Activated naive CD8-positive, alpha-beta T cell treated with anti-CD3 and anti-CD28 coated beads, Interleukin-2, amount 10 ng/mL, durations not matched to agents 7 days and 5 days (primary cell): ENCODE measurements around the gene PCCA. TPM values are rescaled to one million over a fixed set of nuclear protein-coding genes. Genes with fewer than 3 reads are reported as not detected.

Source experiments
- ATAC-seq: fragments of 150-1000 bp; cut with Tn5 transposase; one replicate; pipeline ENCODE4 v1.10.0; 2021; ENCODE audit warnings: low read depth, moderate library complexity
- POLR2A ChIA-PET: fragments of 350-600 bp; sonication (Branson Sonifier 250); formaldehyde crosslinking; loops from one replicate; lab custom pipeline; 2021; ENCODE audit warnings: antibody characterized with exemption; lab: Charles Lee
- DNase-seq: peaks from one replicate; pipeline ENCODE4 v3.0.0; 2021
- H3K27ac Mint-ChIP-seq: one replicate; pipeline ENCODE4 v1.8.0; 2022; ENCODE audit warnings: mild to moderate bottlenecking, mixed read lengths
- H3K27me3 Mint-ChIP-seq: one replicate; pipeline ENCODE4 v1.8.0; 2022; ENCODE audit warnings: mild to moderate bottlenecking, moderate library complexity, mixed read lengths
- H3K36me3 Mint-ChIP-seq: one replicate; pipeline ENCODE4 v1.8.0; 2021; ENCODE audit warnings: mild to moderate bottlenecking, mixed read lengths
- H3K4me1 Mint-ChIP-seq: one replicate; pipeline ENCODE4 v1.8.0; 2021; ENCODE audit warnings: mixed read lengths
- H3K4me3 Mint-ChIP-seq: one replicate; pipeline ENCODE4 v1.8.0; 2022; ENCODE audit warnings: mild to moderate bottlenecking, moderate library complexity, mixed read lengths
- H3K9me3 Mint-ChIP-seq: one replicate; pipeline ENCODE4 v1.8.0; 2021; ENCODE audit warnings: mixed read lengths
- total RNA-seq, 2 experiments: library from RNA; stranded (reverse); gene quantifications; one replicate each; pipeline ENCODE4 v1.2.3, GENCODE V29; 2021

The PCCA gene
- total RNA-seq, 2 experiments from 2014 or later, result 14.5 to 16.5 TPM

DNA sequence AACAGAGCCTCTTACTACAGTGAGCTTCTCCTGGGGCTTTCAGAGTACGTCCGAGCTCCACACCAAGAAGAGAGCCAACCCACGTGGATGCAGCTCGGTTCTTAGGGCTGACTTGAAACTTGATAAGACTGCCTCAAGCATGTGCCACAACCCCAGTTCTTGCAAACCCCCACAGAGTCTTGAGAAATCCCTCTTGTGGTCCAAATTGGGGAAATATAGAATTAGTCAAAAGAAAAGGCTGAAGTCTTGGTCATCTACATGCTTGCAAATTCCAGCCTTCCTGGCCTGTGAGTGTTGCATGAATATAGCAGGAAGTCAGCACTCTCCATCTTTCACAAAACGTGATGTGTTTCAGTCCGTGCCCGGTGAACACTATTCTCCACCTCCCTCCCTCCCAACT, 404.5 kb downstream of the PCCA start:
- POLR2A ChIA-PET, result no interaction called here
- no peaks in the 10 kb centered on the region for H3K4me1 Mint-ChIP-seq

DNA sequence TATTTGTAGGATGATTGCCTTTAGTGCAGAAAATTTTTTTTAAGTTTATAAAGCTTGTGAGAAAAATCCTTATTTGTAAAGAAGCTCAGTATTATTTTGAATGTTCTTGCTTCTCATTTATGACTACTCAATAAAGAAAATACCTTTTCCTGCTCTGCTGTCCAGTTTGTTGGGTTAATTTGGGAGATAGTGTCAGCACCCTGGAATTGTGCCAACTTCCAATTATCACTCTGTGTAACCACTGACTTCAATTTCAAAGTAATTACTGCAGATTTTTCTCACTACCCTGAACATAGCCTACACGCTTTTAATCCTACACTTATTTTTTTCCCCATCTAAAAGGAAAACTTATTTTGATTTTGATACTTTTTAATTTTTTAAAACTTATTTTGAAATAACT, 406.6 kb downstream of the PCCA start:
- POLR2A ChIA-PET, result no interaction called here
- DNase-seq, result no peak
- H3K27me3 Mint-ChIP-seq, result no peaks in the 10 kb centered on the region
- no peak overlapping the region for H3K27ac Mint-ChIP-seq
- no peaks in the 10 kb centered on the region for H3K36me3 Mint-ChIP-seq
- ATAC-seq, result no peak
- no peaks in the 10 kb centered on the region for H3K9me3 Mint-ChIP-seq
- H3K4me1 Mint-ChIP-seq, result no peaks in the 10 kb centered on the region
- H3K4me3 Mint-ChIP-seq, result no peak overlapping the region

More for the DNA sequence above, 404.5 kb downstream of the PCCA start:
- H3K4me3 Mint-ChIP-seq, result no peak overlapping the region
- no peaks in the 10 kb centered on the region for H3K36me3 Mint-ChIP-seq
- ATAC-seq (no peak), DNase-seq (no peak)
- H3K9me3 Mint-ChIP-seq, result no peaks in the 10 kb centered on the region
- H3K27me3 Mint-ChIP-seq, result no peaks in the 10 kb centered on the region
- no peak overlapping the region for H3K27ac Mint-ChIP-seq

- ATAC-seq (no peak), DNase-seq (no peak)
- Mint-ChIP-seq H3K4me1 (no peaks in the 10 kb centered on the region), H3K4me3 (no peak overlapping the region), H3K36me3 (no peaks in the 10 kb centered on the region), H3K27ac (no peak overlapping the region), H3K9me3 (no peaks in the 10 kb centered on the region), H3K27me3 (no peaks in the 10 kb centered on the region)
- POLR2A ChIA-PET, result no interaction called here
These were observed 408.5 kb downstream of the PCCA start for GRCh38 chr13:100497389-100497788.

DNA sequence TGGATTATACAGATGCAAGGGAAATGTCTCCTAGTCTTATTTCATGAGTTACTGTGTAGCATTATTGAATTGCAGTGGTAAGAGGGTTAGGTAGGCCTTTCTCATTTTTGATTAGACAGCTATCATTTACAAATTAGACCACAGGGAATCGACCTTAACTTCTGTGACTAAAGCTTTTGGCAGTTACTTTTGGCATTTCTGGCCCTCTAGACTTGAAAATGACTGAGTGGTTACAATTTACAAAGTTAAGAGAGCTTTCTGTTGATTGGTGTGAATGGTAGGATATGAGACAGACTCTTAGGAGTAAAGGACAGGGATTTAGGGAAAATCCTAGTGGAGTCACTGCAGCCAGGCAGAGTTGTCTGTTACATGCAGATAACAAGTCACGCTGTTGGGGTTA, 413.6 kb downstream of the PCCA start:
- Mint-ChIP-seq H3K36me3 (peaks cover 3% of the 10 kb centered on the region), H3K4me3 (no peak overlapping the region), H3K4me1 (peaks cover 7% of the 10 kb centered on the region), H3K27ac (no peak overlapping the region), H3K27me3 (no peaks in the 10 kb centered on the region), H3K9me3 (no peaks in the 10 kb centered on the region)
- DNase-seq (no peak), ATAC-seq (no peak)
- POLR2A ChIA-PET, result no interaction called here

GRCh38 chr13:100503622-100504021, 414.7 kb downstream of the PCCA start:
- Mint-ChIP-seq H3K27ac (no peak overlapping the region), H3K4me3 (no peak overlapping the region), H3K4me1 (peaks cover 7% of the 10 kb centered on the region), H3K27me3 (no peaks in the 10 kb centered on the region), H3K9me3 (no peaks in the 10 kb centered on the region), H3K36me3 (peaks cover 3% of the 10 kb centered on the region)
- ATAC-seq, result no peak
- DNase-seq, result no peak
- POLR2A ChIA-PET, result no interaction called here

GRCh38 chr13:100506154-100506553, 417.3 kb downstream of the PCCA start:
- Mint-ChIP-seq H3K4me1 (peaks cover 7% of the 10 kb centered on the region), H3K4me3 (peak overlapping the region; percentile 45), H3K9me3 (no peaks in the 10 kb centered on the region), H3K36me3 (peaks cover 3% of the 10 kb centered on the region), H3K27me3 (peaks cover 2% of the 10 kb centered on the region), H3K27ac (no peak overlapping the region)
- DNase-seq (no peak), ATAC-seq (no peak)
- POLR2A ChIA-PET, result no interaction called here

GRCh38 chr13:100506600-100507422, 417.9 kb downstream of the PCCA start:
- Mint-ChIP-seq H3K27ac (peak overlapping the region; percentile 54), H3K4me3 (peak overlapping the region; percentile 45), H3K9me3 (no peaks in the 10 kb centered on the region), H3K36me3 (peaks cover 3% of the 10 kb centered on the region), H3K27me3 (peaks cover 2% of the 10 kb centered on the region), H3K4me1 (peaks cover 7% of the 10 kb centered on the region)
- ATAC-seq, result no peak
- POLR2A ChIA-PET, result no interaction called here
- no peak for DNase-seq

- Mint-ChIP-seq H3K27ac (no peak overlapping the region), H3K27me3 (peaks cover 2% of the 10 kb centered on the region)
- POLR2A ChIA-PET, result no interaction called here
These were observed 419.6 kb downstream of the PCCA start for GRCh38 chr13:100508455-100508854.

DNA sequence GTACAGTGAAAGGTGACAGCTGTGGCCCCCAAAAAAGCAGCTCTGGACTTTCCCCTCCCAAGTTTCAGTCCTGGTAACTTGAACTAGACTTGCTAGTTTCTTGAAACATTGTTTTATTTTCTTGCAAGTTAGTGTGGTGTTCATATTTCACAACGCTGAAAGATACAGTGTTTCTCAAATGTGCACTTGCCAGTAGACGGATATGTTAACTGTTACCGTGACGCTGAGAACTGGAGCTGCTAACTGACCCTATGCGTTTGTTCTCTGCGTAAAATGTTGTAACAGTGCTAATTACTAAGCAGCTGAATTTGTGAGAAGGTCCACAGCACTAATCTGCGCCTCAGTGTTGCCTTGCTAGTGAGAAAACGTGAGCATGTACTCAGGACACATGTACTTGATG, 420.1 kb downstream of the PCCA start:
- H3K27me3 Mint-ChIP-seq, result peaks cover 2% of the 10 kb centered on the region
- H3K4me3 Mint-ChIP-seq, result no peak overlapping the region
- ATAC-seq, result no peak
- H3K4me1 Mint-ChIP-seq, result peaks cover 7% of the 10 kb centered on the region
- POLR2A ChIA-PET, result no interaction called here
- no peaks in the 10 kb centered on the region for H3K9me3 Mint-ChIP-seq
- DNase-seq, result no peak
- peaks cover 1% of the 10 kb centered on the region for H3K36me3 Mint-ChIP-seq
- no peak overlapping the region for H3K27ac Mint-ChIP-seq

More at GRCh38 chr13:100508455-100508854, 419.6 kb downstream of the PCCA start:
- H3K4me3 Mint-ChIP-seq, result no peak overlapping the region
- peaks cover 7% of the 10 kb centered on the region for H3K4me1 Mint-ChIP-seq
- no peak for ATAC-seq
- no peaks in the 10 kb centered on the region for H3K9me3 Mint-ChIP-seq
- DNase-seq, result no peak
- H3K36me3 Mint-ChIP-seq, result peaks cover 1% of the 10 kb centered on the region

DNA sequence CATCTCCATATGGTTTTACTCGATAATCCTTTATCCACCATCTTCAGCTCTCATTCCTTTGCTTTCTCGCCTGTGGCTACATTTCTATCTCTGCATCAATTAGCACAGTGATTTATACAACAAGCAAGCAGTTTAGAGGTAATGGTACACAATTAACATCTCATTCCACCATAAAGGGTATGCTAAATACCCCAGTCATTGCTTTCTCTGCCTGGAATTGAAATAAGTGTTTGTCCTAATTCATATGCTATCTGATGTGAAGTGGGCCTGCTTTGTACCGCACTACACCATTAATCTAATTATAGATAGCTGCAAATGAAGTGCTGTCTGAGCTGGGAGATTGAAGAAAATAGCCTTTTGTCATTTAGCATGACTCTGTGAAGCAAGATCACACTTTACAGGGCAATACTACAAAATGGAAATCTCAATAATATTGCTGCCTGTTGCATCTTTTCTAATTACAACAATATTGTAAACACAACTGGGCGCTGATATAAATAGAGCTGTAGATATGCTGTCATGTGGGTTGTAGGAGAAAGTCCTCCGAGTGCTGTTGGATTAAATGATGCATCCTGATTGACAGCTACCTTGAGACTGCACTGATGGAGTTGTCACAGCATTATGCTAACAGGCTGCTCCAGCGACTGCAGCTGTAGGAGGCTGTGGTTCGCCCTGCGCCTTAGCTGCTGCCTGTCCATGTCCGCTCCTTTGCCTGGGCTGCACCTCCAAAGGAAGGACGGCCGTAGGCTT, 421.5 kb downstream of the PCCA start:
- Mint-ChIP-seq H3K4me3 (no peak overlapping the region), H3K27me3 (peaks cover 2% of the 10 kb centered on the region), H3K4me1 (peaks cover 7% of the 10 kb centered on the region), H3K36me3 (peaks cover 1% of the 10 kb centered on the region), H3K9me3 (no peaks in the 10 kb centered on the region), H3K27ac (no peak overlapping the region)
- DNase-seq, result no peak
- no peak for ATAC-seq
- POLR2A ChIA-PET, result no interaction called here

GRCh38 chr13:100511466-100511865, 422.6 kb downstream of the PCCA start:
- DNase-seq (no peak), ATAC-seq (no peak)
- Mint-ChIP-seq H3K27ac (no peak overlapping the region), H3K9me3 (no peaks in the 10 kb centered on the region), H3K36me3 (peaks cover 1% of the 10 kb centered on the region), H3K4me1 (peaks cover 2% of the 10 kb centered on the region), H3K4me3 (no peak overlapping the region), H3K27me3 (peaks cover 2% of the 10 kb centered on the region)
- POLR2A ChIA-PET, result no interaction called here

GRCh38 chr13:100512422-100512821, 423.5 kb downstream of the PCCA start:
- Mint-ChIP-seq H3K4me3 (no peak overlapping the region), H3K27ac (no peak overlapping the region), H3K9me3 (no peaks in the 10 kb centered on the region), H3K36me3 (no peaks in the 10 kb centered on the region), H3K4me1 (peaks cover 1% of the 10 kb centered on the region), H3K27me3 (peaks cover 2% of the 10 kb centered on the region)
- no peak for DNase-seq
- POLR2A ChIA-PET, result no interaction called here
- ATAC-seq, result no peak

DNA sequence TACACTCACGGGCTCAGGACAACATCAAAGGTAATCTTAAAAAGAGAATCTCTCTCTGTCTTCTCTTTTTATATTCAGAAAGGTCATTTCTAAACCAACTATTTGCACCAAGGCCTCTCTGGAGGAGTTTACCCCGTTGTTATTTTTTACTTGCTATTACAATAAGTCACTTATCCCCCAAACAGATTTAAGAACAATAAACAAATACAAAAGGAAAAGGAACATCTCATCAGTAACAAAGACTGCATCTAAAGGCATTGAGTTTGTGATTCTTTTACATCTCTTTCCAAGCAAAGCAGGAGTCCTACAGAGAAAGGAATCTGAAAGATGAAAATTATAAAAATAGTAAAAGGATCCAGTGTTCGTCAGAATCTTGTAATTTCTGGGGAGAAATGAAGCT, 424.3 kb downstream of the PCCA start:
- no peaks in the 10 kb centered on the region for H3K9me3 Mint-ChIP-seq
- DNase-seq (no peak), ATAC-seq (no peak)
- no peaks in the 10 kb centered on the region for H3K36me3 Mint-ChIP-seq
- H3K4me3 Mint-ChIP-seq, result no peak overlapping the region
- H3K4me1 Mint-ChIP-seq, result peaks cover 3% of the 10 kb centered on the region
- H3K27me3 Mint-ChIP-seq, result peaks cover 2% of the 10 kb centered on the region
- no peak overlapping the region for H3K27ac Mint-ChIP-seq
- POLR2A ChIA-PET, result no interaction called here
